Suprapubic skin (tissue), 4 donors: ENCODE measurements around the gene USP22.

Experiments used
- CTCF ChIP-seq, 2 donors: fragments of 200-600 bp in 1 of 2; fragments of 450-650 bp in 1 of 2; sonication (generic) in 1 of 2; IDR thresholded peaks; one replicate each; pipeline ENCODE4 v1.5.1; 2016 to 2019; ENCODE audit warnings: antibody characterized with exemption in 2 of 2, mild to moderate bottlenecking in 1 of 2, moderate library complexity in 1 of 2
- EP300 ChIP-seq: sonication (generic); formaldehyde crosslinking; IDR thresholded peaks from one replicate; pipeline ENCODE4 v1.6.1; 2017; ENCODE audit warnings: antibody characterized with exemption
- POLR2A ChIP-seq, 2 donors: fragments of 450-650 bp; IDR thresholded peaks; one replicate each; pipeline ENCODE4 v1.6.1; 2017; ENCODE audit warnings: antibody characterized with exemption in 2 of 2, mild to moderate bottlenecking in 2 of 2, moderate library complexity in 2 of 2
- POLR2AphosphoS5 ChIP-seq, 3 donors: sonication (generic); formaldehyde crosslinking; IDR thresholded peaks; one replicate each; pipeline ENCODE4 v1.6.1; 2017; ENCODE audit warnings: antibody characterized with exemption in 3 of 3

GRCh38 chr17:20983359-20983637, 59.5 kb downstream of the USP22 start:
- TF ChIP-seq CTCF (IDR thresholded peaks at IDR 0.05) (no peak), POLR2A (IDR thresholded peaks at IDR 0.05) (no peak), EP300 (no peak), POLR2AphosphoS5 (IDR thresholded peaks at IDR 0.05) (no peak)
